HepG2 (cell line): ENCODE data around the gene GMPPA. TPM values are rescaled to one million over a fixed set of nuclear protein-coding genes. Genes with fewer than 3 reads are reported as not detected.

Experiments used
- CHCHD3 ChIP-seq: sonication (generic); formaldehyde crosslinking; IDR thresholded peaks from 2 replicates; pipeline ENCODE4 v1.8.0; 2022; ENCODE audit warnings: mild to moderate bottlenecking, missing genetic modification reagents, moderate library complexity
- DZIP1 ChIP-seq: sonication (generic); formaldehyde crosslinking; IDR thresholded peaks from 2 replicates; pipeline ENCODE4 v1.5.0; 2020; ENCODE audit warnings: mild to moderate bottlenecking, missing genetic modification reagents
- ERF ChIP-seq: IDR thresholded peaks from 2 replicates; pipeline ENCODE4 v1.6.1; 2018; ENCODE audit warnings: missing biosample characterization, missing genetic modification reagents
- GABPB1 ChIP-seq: IDR thresholded peaks from 2 replicates; pipeline ENCODE4 v1.6.1; 2016; ENCODE audit warnings: mild to moderate bottlenecking, missing genetic modification reagents, moderate library complexity, missing compliant biosample characterization
- HIC2 ChIP-seq: sonication (generic); formaldehyde crosslinking; IDR thresholded peaks from 2 replicates; pipeline ENCODE4 v1.9.0; 2022; ENCODE audit warnings: low read depth, missing genetic modification reagents
- HOXA3 ChIP-seq: sonication (generic); formaldehyde crosslinking; IDR thresholded peaks from 2 replicates; pipeline ENCODE4 v1.5.0; 2020; ENCODE audit warnings: missing genetic modification reagents
- KAT8 ChIP-seq: IDR thresholded peaks from 2 replicates; pipeline ENCODE4 v1.6.1; 2016; ENCODE audit warnings: missing genetic modification reagents, missing compliant biosample characterization
- MTA1 ChIP-seq: sonication (generic); formaldehyde crosslinking; IDR thresholded peaks from 2 replicates; pipeline ENCODE4 v1.4.0; 2020; ENCODE audit warnings: missing genetic modification reagents, mild to moderate bottlenecking, borderline replicate concordance
- MYC ChIP-seq: sonication (generic); formaldehyde crosslinking; IDR thresholded peaks from 2 replicates; pipeline ENCODE4 v1.9.0; 2021; ENCODE audit warnings: missing genetic modification reagents, borderline replicate concordance
- RBAK ChIP-seq: sonication (generic); formaldehyde crosslinking; IDR thresholded peaks from 2 replicates; pipeline ENCODE4 v1.5.1; 2020; ENCODE audit warnings: mild to moderate bottlenecking, missing genetic modification reagents
- RFXAP ChIP-seq: sonication (generic); formaldehyde crosslinking; IDR thresholded peaks from 2 replicates; pipeline ENCODE4 v1.4.0; 2020; ENCODE audit warnings: missing genetic modification reagents, borderline replicate concordance
- SKI ChIP-seq: fragments of 450-650 bp; IDR thresholded peaks from one replicate; pipeline ENCODE4 v1.6.1; 2018; ENCODE audit warnings: mild to moderate bottlenecking; ENCODE audit not compliant: partially characterized antibody
- SNAPC2 ChIP-seq: sonication (generic); formaldehyde crosslinking; IDR thresholded peaks from 2 replicates; pipeline ENCODE4 v1.8.1; 2022; ENCODE audit warnings: mild to moderate bottlenecking, missing genetic modification reagents
- SP140L ChIP-seq: sonication (generic); formaldehyde crosslinking; IDR thresholded peaks from 2 replicates; pipeline ENCODE4 v1.4.0; 2020; ENCODE audit warnings: missing genetic modification reagents, borderline replicate concordance
- TERF1 ChIP-seq: sonication (generic); formaldehyde crosslinking; IDR thresholded peaks from 2 replicates; pipeline ENCODE4 v1.8.0; 2022; ENCODE audit warnings: mild to moderate bottlenecking, missing genetic modification reagents, moderate library complexity
- ZFX ChIP-seq: sonication (generic); formaldehyde crosslinking; IDR thresholded peaks from 2 replicates; pipeline ENCODE4 v1.4.0; 2020; ENCODE audit warnings: mild to moderate bottlenecking, low read depth, missing genetic modification reagents, moderate library complexity
- ZFYVE20 ChIP-seq: sonication (generic); formaldehyde crosslinking; IDR thresholded peaks from 2 replicates; pipeline ENCODE4 v1.8.0; 2023; ENCODE audit warnings: low read depth, mild to moderate bottlenecking, moderate library complexity, missing genetic modification reagents, borderline replicate concordance
- ZNF225 ChIP-seq: sonication (generic); formaldehyde crosslinking; IDR thresholded peaks from 2 replicates; pipeline ENCODE4 v1.4.0; 2020; ENCODE audit warnings: mild to moderate bottlenecking, missing genetic modification reagents
- ZNF558 ChIP-seq: sonication (generic); formaldehyde crosslinking; IDR thresholded peaks from 2 replicates; pipeline ENCODE4 v1.9.0; 2022; ENCODE audit warnings: mild to moderate bottlenecking, missing genetic modification reagents, borderline replicate concordance
- ZNF564 ChIP-seq: sonication (generic); formaldehyde crosslinking; IDR thresholded peaks from 2 replicates; pipeline ENCODE4 v1.8.1; 2023; ENCODE audit warnings: mild to moderate bottlenecking, missing genetic modification reagents
- ZNF710 ChIP-seq: sonication (generic); formaldehyde crosslinking; IDR thresholded peaks from 2 replicates; pipeline ENCODE4 v1.5.0; 2020; ENCODE audit warnings: mild to moderate bottlenecking, missing genetic modification reagents, borderline replicate concordance
- ZNF878 ChIP-seq: sonication (generic); formaldehyde crosslinking; IDR thresholded peaks from 2 replicates; pipeline ENCODE4 v1.8.1; 2023; ENCODE audit warnings: mild to moderate bottlenecking, missing genetic modification reagents, moderate library complexity
- ZSCAN22 ChIP-seq: sonication (generic); formaldehyde crosslinking; IDR thresholded peaks from 2 replicates; pipeline ENCODE4 v1.4.0; 2020; ENCODE audit warnings: mild to moderate bottlenecking, missing genetic modification reagents
- polyA plus RNA-seq, 8 experiments: library from polyadenylated mRNA; depleted of rRNA in 3 of 8; stranded (reverse) in 7 of 8; unstranded in 1 of 8; fragments of >200 nt; fragmentation: Illumina TruSeq in 4 of 8; extraction: Trizol in 4 of 8; gene quantifications; 2 replicates each; pipeline versions ENCODE4 v1.2.1 to v1.2.3, GENCODE V29; 2011 to 2016; ENCODE audit warnings: low read depth in 4 of 8, missing spikeins in 1 of 8, mixed read lengths in 1 of 8; ENCODE audit not compliant: insufficient read depth in 1 of 8
- total RNA-seq, 5 experiments: library from RNA; depleted of rRNA; stranded (reverse); fragments of >200 nt; fragmentation: Illumina TruSeq; extraction: Trizol; gene quantifications; 2 replicates each; pipeline ENCODE4 v1.2.3, GENCODE V29; 2016; ENCODE audit warnings: low read depth in 1 of 5

GMPPA gene
- total and polyA plus RNA-seq, 2 of the 13 experiments (the other 11 are each of a cell fraction or from before 2014, with no cell fraction given), result 81.1 to 106 TPM

- TF ChIP-seq DZIP1, result peak; percentile 1; the same call in 1 of the 2 replicates
- peak; percentile 55; the same call in 1 of the 2 replicates for TF ChIP-seq MYC (CRISPR knock-in tag)
- TF ChIP-seq SNAPC2 (CRISPR knock-in tag), result no peak
- peak; percentile 83 for TF ChIP-seq ZFX (CRISPR knock-in tag)
- no peak for TF ChIP-seq HIC2 (CRISPR knock-in tag)
- TF ChIP-seq CHCHD3, result peak; percentile 62; the same call in 1 of the 2 replicates
- TF ChIP-seq KAT8 (CRISPR knock-in tag), result no peak
- no peak for TF ChIP-seq MTA1 (CRISPR knock-in tag)
- TF ChIP-seq RFXAP (CRISPR knock-in tag), result no peak
- TF ChIP-seq ZSCAN22 (CRISPR knock-in tag), result no peak
- no peak for TF ChIP-seq ZNF710
- TF ChIP-seq TERF1 (CRISPR knock-in tag), result 0 out of 2 replicates have a peak, but pooled peaks have one; percentile 40
- no peak for TF ChIP-seq HOXA3 (CRISPR knock-in tag)
- no peak for TF ChIP-seq ERF (CRISPR knock-in tag)
- TF ChIP-seq ZNF878, result no peak
- peak; percentile 60 for TF ChIP-seq GABPB1
- no peak for TF ChIP-seq SP140L
- TF ChIP-seq ZFYVE20 (CRISPR knock-in tag), result 0 out of 2 replicates have a peak, but pooled peaks have one; percentile 51
- peak; percentile 63; the same call in 1 of the 2 replicates for TF ChIP-seq ZNF564
- no peak for TF ChIP-seq RBAK (CRISPR knock-in tag)
- no peak for TF ChIP-seq SKI
- peak; percentile 58; the same call in 1 of the 2 replicates for TF ChIP-seq ZNF225 (CRISPR knock-in tag)
- TF ChIP-seq ZNF558 (CRISPR knock-in tag), result no peak
These were observed 44.4 kb downstream of the GMPPA start (continued) for GRCh38 chr2:219542931-219543595.
